Measurements from ENCODE around the gene C8G. TPM values are rescaled to one million over a fixed set of nuclear protein-coding genes. Genes with fewer than 3 reads are reported as not detected.

The C8G gene
- total RNA-seq, 1 donor from 2014 or later = not detected

DNA sequence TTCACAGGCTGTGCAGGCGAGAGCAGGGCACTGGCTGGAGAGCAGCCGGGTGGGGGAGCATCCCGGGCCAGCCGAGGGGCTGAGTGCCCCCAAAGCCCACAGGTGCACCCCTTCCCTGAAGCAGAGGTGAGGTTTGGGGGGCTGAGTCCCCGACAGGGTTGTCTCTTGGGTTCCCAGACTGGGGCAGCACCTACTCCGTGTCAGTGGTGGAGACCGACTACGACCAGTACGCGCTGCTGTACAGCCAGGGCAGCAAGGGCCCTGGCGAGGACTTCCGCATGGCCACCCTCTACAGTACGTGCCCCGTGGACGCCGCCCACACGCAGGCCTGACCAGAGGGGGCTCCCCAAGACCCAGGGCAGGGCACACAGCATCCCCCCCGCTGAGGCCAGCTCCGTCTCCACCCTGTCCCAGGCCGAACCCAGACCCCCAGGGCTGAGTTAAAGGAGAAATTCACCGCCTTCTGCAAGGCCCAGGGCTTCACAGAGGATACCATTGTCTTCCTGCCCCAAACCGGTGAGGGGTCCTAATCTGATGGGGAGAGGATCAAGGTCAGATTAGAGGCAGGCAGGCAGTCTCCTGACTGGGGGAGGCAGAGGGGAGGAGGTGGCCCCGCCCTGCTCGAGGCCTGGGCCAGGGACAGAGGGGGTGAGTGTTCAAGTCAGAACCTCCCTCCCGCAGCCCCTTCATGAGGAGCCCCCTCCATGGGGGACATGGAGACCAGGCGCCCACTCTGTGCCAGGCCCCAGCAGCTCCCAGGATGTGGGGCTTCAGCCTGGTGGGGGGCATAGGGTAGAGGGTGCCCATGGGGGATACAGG is 34.9 kb downstream of the C8G start:
- no peak for DNase-seq (ENCODE audit: low spot score in 2 of 2)
- no peak for FAIRE-seq

DNA sequence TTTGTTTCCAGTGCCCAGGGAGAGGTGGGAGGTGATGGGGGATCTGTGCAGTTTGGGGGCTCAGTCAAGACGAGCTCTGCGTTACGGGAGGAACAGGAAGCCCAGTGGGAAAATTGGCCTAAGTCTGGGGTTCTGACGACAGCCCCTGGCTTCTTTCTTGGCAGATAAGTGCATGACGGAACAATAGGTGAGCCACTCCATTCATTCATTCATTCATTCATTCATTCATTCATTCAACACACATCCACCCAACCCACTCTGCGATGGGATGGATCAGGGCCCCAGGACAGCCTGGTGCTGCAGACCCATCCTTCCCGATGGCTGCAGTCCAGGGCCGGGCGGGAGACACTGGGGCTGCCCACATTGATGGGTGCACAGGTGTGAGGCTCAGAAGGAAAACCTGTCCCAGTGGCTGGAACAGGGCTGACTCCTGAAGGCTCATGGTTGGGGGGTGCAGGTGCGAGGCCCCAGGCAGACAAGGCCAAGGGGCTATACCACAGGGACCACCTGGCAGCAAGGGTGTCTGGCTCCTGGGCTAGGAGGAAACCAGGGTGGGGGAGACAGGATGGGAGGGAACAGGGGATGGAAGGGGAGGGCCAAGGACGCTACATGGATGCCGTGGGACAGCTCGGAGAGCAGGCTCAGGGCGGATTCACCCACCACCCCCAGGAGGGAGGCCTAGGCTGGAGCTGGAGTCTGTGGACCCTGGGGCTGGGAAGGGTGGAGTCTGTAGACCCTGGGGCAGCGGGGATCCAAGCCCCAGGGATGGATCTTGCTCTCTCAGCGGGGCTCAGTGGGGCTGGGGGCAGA is 35.8 kb downstream of the C8G start:
- no peak for FAIRE-seq
- no peak for DNase-seq (ENCODE audit: low spot score in 2 of 2)

DNA sequence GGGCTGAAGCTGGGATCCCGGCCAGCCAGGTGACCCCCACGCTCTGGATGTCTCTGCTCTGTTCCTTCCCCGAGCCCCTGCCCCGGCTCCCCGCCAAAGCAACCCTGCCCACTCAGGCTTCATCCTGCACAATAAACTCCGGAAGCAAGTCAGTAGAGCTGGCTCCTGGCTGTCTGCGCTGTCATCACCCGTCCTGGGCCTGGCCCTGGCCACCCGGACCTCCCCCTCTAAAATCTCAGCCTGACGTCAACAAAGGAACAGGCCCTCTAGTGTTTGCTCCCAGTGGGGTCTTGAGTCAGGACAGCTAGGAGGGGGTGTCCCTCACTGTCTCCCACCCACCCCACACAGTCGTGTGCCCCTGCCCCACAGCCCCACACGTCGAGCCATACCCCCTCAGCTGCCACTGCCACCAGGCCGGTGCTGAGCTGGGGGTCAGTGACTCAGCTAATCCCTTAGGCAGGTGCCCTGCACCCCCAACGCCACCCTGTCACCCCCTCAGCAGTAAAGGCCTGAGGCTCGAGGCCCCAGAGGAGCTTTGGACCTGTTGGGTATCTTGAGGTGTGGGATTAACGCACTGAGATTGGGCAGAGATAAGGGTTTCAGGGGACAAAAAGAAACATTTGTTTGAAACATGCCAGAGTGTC is 36.7 kb downstream of the C8G start:
- FAIRE-seq = no peak
- DNase-seq (ENCODE audit: low spot score in 2 of 2) = peak in 1 of 2 donors; percentile 71

DNA sequence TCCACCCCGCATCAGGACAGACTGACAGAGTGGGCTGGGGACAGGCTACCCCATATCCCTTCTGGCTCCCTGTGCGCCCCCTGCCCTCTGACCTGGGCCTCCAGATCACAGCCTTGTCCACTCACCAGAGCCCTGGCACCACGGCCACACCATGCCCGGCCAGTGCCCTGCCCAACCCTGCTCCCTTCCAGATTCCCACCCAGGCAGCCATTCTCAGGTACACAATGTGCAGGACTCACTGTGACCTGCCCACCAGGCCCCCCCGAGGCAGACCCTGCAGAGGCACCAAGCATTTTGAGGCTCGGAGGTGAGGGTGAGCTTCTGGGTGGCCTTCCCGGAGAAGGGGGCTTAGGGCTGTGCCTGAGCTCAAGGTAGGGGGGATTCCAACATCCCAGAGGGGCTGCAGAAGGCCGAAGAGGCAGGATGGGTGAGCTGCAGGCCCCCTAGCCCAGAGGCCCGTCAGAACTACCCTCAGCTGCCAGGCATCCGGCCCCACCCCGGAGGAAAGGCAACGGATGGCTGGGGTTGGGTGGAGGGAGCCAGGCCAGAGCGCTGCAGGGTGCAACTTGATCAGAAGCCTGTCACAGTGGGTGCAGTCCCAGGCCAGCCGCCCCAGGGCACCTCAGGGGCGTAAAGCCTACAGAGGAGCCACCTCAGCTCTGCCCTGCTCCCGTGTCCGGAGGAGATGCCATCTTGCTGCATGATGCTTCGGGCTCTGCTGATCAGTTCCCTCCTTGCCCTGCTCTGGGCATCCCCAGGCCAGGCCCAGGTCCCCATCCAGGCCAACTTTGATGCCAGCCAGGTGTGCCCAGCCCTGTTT is 37.4 kb downstream of the C8G start, which contains the start of gene LCNL1:
LCNL1 (plus strand) TSS at position 762 of the 820 bp plus-strand sequence. CDS start 594 bp downstream, outside the sequence.
- no peak for DNase-seq (ENCODE audit: low spot score in 2 of 2)
- FAIRE-seq = no peak

DNA sequence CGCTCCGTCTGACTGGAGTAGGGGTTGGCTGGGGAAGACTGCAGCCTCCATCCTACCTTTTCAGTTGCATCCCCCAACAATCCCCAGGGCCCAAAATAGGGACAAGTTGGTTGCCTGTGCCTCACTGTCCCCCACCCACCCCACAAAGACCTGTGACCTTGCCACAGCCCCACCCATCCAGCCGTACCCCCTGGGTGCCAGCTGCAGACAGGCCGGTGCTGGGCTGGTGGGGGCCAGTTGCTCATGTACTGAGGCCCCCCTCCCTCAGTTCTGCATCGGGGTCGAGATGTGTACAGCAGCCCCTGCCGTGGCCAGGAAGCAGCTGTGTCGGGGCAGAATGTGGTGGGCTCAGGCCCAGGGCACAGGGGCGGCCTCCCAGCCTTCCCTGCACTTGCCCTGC is 38.1 kb downstream of the C8G start:
- DNase-seq (ENCODE audit: low spot score in 2 of 2) (no peak), FAIRE-seq (no peak)

DNA sequence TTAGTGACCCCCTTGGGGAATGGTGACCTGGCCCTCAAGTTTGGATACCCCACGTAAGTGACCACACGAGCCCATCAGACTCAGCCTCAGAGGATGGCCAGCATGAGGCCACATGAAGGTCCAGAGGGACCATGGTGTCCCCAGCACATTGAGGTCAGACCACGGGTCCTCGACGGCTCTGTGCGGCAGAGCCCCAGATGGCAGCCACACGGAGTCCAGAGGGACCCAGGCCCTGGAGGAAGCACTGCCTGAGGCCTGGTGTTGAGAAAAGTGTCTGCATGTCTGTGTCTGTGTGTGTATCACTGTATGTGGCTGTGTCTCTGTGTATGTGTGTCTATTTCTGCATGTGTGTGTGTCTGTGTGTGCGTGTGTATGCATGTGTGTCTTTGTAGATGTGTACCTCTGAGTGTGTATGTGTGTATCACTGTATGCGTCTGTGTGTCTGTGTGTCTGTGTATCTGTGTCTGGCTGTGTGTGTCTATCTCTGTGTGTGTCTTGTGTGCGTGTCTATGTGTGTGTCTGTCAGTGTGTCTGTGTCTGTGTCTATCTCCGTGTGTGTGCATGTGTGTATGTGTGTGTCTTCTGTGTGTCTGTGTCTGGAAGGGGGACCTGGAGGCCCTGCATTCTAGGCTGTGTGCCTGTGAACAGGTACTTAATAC is 38.7 kb downstream of the C8G start:
- no peak for FAIRE-seq

DNA sequence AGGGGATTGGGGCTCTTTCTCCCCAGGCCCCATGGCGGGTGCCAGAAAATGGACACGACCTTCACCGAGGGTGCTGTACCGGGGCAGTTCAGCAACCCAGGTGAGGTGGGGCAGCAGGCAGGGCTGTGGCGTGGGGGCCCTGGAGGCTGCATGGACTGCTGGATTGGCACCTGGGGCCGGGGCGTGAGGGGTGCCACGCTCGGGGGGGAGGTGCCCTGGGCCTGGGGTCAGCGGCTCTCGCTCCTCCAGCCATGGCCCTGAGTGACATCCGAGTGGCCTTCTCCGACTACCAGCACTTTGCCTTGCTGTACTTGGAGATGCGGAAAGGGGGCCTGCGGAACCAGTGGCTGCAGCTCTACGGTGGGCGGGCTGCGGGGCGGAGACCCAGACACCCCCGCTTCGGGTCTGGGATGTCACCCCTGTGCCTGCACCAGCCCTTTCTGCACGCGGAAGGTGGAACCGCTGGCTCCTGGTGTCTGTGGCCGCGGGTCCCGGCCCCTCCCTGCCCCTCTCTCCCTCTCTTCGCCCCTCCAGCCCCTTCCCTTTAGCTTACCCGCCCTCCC is 39.5 kb downstream of the C8G start:
- no peak for FAIRE-seq
- no peak for DNase-seq (ENCODE audit: low spot score in 2 of 2)

More for the DNA sequence above, 38.7 kb downstream of the C8G start:
- DNase-seq (ENCODE audit: low spot score in 2 of 2) = no peak

DNA sequence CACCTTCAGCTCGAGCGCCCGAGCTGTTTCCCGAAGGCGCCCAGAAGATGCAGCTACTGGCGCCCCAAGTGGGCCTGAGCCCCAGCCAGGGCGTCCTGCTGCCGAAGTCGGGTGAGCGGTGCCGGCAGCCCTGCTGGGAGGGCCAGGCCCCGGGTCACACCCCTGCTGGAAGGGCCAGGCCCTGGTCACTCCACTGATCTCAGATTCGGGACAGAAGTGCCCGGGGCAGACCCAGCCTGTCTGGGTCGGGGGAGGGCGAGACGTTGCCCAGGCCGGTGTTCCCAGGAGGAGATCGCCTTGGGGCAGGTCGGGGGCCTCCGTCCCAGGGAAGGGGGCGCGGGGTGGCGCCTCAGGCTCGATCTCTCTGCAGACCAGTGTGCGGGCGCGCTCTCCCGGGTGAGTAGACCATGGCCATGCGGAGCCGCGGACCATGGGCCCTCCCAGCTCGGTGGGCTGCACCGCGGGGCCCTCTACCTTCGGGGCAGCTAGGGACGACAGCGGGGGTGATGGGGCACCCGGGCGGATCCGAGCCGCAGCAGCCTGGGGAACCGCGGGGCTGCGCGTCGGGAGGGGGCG is 40.1 kb downstream of the C8G start:
- no peak for FAIRE-seq
- DNase-seq (ENCODE audit: low spot score in 2 of 2) = no peak

DNA sequence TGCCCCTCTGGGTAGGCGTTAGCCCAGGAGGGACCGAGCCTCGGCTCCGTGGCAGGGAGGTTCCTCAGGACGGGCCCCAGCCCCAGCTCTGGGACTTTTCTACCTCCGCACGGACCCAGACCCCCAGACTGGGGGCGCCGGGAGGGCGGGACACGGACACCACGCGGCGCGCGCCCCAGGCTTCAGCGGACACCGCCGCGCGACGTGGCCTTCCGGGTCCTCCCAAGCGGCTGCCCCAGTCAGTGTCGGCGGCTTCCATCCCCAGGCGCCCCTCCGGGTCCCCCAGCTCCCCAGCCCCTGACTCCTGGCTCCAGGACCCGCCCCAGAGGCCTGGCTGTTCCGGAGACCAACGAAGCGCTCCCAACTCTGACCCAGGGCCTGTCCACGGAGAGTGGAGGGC is 40.8 kb downstream of the C8G start:
- FAIRE-seq = no peak
- no peak for DNase-seq (ENCODE audit: low spot score in 2 of 2)

DNA sequence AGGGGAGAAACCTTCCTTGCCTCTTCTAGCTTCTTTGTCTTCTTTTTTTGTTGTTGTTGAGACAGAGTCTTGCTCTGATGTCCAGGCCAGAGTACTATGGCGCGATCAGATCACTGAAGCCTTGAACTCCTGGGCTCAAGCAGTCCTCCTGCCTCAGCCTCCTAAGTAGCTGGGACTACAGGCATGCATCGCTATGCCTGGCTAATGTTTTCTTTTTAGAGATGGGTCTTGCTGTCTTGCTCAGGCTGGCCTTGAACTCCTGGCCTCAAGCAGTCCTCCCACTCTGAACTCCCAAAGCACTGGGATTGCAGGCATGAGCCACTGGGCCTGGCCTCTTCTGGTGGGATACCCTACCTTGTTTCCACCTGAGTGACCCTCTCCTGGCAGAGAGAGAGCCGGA is 43.8 kb downstream of the C8G start:
- no peak for DNase-seq (ENCODE audit: low spot score in 2 of 2)
- FAIRE-seq = no peak

DNA sequence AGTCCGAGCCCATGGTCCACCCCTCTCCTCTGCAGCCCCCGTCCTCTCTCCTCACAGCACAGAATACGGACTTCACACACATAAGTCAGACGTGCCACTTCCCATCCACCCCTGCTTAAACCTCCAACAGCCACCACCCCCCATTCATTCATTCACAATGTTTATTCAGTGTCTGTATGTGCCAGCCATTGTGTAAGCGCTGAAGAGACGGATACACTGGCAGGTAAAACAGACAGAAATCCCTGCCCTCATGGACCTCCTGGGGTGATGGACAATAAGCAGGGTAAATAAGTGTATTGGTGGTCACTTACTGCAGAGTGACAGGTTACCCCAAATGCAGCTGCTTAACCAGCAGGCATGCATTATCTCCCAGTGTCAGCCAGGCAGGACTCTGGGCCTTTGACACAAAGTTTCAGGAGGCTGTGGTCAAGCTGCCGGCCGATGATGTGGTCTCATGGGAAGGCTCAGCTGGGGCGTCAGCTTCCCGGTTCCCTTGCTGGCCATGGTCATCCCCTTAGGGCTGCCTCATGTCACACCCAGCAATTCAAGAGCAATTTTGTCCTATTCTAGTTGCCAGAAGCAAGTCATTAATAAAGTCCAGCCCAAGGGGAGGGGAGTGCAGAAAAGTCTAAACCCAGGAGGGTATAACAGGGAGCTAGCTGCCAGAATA is 45.3 kb downstream of the C8G start:
- FAIRE-seq = no peak
- DNase-seq (ENCODE audit: low spot score in 2 of 2) = no peak

DNA sequence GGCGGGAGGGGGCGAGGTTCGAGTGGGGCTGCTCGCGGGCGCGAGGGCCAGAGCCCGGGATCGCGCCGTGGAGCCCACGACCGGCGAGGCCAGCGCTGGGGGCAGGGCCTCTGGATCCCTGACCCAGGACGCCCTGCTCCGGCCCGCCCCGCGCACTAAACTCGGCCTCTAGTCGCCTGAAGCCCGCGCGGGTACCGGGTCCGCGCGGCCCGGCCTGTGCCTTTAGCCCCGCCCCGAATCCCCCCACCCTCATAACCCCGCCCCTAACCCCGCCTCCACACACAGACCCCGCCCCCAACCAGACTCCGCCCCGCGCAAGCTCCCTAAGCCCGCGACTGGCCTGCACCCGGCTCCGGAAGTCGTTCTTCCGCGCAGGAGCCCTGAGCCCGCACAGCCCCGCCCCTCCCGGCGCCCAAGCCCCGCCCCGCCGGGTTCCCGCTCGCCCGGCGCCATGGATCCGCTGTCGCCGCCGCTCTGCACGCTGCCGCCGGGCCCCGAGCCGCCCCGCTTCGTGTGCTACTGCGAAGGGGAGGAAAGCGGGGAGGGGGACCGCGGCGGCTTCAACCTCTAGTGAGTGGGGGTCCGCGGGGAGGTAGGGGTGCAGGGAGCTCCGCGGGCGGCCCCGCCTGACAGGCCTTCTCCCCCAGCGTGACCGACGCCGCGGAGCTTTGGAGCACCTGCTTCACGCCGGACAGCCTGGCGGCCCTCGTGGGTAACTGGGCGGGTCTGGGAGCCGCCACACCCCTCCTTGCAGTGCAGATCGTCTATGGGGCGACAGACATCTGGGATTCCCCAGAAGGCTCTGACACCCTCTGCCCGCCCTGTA is 47.2 kb downstream of the C8G start, which contains the start of gene PAXX:
PAXX (plus strand) TSS at position 430 of the 826 bp plus-strand sequence; CDS start at position 452, 22 bp downstream.
- FAIRE-seq (no peak), DNase-seq (ENCODE audit: low spot score in 2 of 2) (peak; percentile 98 to 99)

DNA sequence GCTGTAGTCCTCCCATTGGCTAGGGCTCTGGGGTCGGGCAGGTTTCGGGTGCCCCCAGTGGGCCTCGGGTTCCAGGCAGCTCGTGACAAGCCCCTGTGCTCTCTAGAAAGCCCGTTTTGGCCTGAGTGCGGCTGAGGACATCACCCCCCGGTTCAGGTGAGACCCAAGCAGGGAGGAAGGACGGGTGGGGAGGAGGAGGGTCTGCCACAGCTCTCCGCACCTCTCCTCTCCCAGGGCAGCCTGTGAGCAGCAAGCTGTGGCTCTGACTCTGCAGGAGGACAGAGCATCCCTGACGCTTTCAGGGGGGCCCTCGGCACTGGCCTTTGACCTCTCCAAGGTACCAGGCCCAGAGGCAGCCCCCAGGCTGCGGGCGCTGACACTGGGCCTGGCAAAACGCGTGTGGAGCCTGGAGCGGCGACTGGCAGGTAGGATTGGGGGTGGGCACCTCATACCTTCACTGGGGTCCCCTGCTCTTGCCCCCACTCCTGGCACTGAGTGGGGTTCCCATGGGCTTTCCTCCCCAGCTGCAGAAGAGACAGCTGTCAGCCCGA is 47.9 kb downstream of the C8G start:
- DNase-seq (ENCODE audit: low spot score in 2 of 2) (no peak), FAIRE-seq (no peak)

DNA sequence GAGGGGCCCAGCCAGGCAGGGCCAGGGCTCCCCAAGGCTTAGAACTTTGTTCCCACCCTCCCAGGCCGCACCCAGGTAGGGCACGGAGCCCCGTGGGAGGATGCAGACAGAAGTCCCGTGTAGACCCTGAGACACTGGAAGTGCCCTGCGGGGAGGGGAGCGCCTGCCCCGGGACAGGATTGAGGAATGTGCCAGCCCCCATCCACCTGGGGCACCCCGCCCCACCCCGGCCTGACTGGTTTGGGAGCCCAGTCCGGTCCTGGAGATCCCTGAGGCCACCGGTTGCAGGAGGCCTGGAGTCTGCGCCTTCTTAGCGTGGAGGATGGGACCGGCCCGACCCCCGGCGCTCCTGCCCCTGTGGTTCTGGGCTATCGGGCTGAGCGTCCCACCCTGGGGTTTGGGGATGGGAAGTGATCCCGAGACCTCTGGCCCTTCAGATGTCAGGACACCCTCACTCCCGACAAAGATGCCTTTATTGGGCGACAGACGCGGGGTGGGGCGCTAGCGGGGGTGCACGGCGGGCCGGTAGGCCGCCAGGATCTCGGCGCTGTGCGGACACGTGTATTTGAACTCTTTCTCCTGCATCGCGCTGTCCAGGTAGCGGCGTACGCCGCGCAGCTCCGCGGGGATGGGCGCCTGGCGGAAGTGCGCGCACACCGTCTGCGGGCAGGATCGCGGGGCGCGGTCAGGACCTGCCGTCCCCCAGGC is 49.3 kb downstream of the C8G start:
- no peak for FAIRE-seq
- DNase-seq (ENCODE audit: low spot score in 2 of 2) = no peak

DNA sequence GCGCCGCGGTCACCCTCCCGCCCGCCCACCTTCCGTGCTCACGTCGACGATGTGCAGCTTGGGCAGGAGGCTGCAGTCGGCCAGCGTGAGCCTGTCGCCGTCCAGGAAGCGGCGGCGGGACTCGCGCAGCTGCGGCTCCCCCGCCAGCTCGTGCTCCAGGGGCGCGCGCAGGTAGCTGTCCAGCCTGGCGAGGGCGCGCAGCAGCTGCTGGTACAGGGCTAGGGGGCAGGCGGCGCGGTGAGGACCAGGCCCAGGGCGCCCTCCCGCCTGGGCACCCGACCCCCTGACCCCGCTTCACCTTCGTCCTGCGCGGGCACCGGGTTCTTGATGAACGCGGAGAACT is 49.8 kb downstream of the C8G start:
- DNase-seq (ENCODE audit: low spot score in 2 of 2) (no peak), FAIRE-seq (no peak)

DNA sequence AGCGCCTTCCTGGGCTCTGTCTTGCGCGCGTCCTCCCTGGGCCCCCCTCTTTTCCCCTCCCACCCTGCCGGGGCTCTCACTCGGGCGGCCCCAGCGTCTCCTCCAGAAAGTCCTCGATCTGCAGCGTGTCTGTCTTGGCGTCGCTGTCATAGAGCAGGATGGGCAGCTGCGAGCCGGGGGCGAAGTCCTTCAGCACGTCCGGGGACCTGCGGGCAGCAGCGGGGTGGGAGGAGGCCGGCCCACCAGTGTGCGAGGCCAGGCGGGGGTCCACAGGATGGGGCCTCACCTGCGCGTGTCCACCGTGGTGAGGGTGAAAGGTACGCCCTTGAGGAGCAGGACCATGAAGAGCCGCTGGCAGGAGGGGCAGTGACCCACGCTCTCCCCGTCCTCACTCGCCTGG is 50.3 kb downstream of the C8G start:
- no peak for DNase-seq (ENCODE audit: low spot score in 2 of 2)
- FAIRE-seq = no peak

Data from frontal cortex (tissue), 4 donors.